ENCODE measurements around the gene LRRC75B. TPM values are rescaled to one million over a fixed set of nuclear protein-coding genes. Genes with fewer than 3 reads are reported as not detected.

LRRC75B gene
- total and polyA plus RNA-seq, 4 donors = 4.6 to 47.7 (median 10.6) TPM

GRCh38 chr22:24584871-24585411 is 7.9 kb downstream of the LRRC75B start:
- H3K4me1 ChIP-seq (ENCODE audit: control insufficient read depth in 1 of 2, insufficient read depth in 2 of 2, low read length in 2 of 2) = no peaks in the 10 kb centered on the region
- intact Hi-C loops (cut with DNase I) = no loop called here
- H3K27ac ChIP-seq (ENCODE audit: low read depth in 1 of 2, low read length in 2 of 2) = no peak overlapping the region
- 81% methylated on average over 10 of the region's 10 CpGs for WGBS, 2 donors
- no peaks in the 10 kb centered on the region for H3K27me3 ChIP-seq (ENCODE audit: control insufficient read depth in 1 of 2, insufficient read depth in 2 of 2, low read length in 1 of 2)
- DNase-seq (peak in 1 of 2 donors; percentile 68), ATAC-seq (ENCODE audit: low FRiP score) (no peak)
- H3K9me3 ChIP-seq (ENCODE audit: control insufficient read depth, low read length) = no peaks in the 10 kb centered on the region
- no peaks in the 10 kb centered on the region for H3K36me3 ChIP-seq (ENCODE audit: control insufficient read depth in 1 of 2, insufficient read depth in 2 of 2, low read length in 1 of 2)
- H3K4me3 ChIP-seq (ENCODE audit: low read length in 2 of 2) = no peak overlapping the region

GRCh38 chr22:24584166-24584790 is 8.6 kb downstream of the LRRC75B start:
- Histone ChIP-seq H3K4me3 (ENCODE audit: low read length in 2 of 2) (no peak overlapping the region), H3K9me3 (ENCODE audit: control insufficient read depth, low read length) (no peaks in the 10 kb centered on the region), H3K36me3 (ENCODE audit: control insufficient read depth in 1 of 2, insufficient read depth in 2 of 2, low read length in 1 of 2) (no peaks in the 10 kb centered on the region), H3K27me3 (ENCODE audit: control insufficient read depth in 1 of 2, insufficient read depth in 2 of 2, low read length in 1 of 2) (no peaks in the 10 kb centered on the region), H3K27ac (ENCODE audit: low read depth in 1 of 2, low read length in 2 of 2) (peak overlapping the region in 1 of 2 donors; percentile 55), H3K4me1 (ENCODE audit: control insufficient read depth in 1 of 2, insufficient read depth in 2 of 2, low read length in 2 of 2) (no peaks in the 10 kb centered on the region)
- WGBS, 2 donors = 37 to 52% methylated on average over 5 of the region's 5 CpGs
- ATAC-seq (ENCODE audit: low FRiP score) = peak; percentile 3
- intact Hi-C loops (cut with DNase I) = no loop called here
- peak in 1 of 2 donors; percentile 52 for DNase-seq

GRCh38 chr22:24583221-24584165 is 9.4 kb downstream of the LRRC75B start:
- H3K27ac ChIP-seq (ENCODE audit: low read depth in 1 of 2, low read length in 2 of 2) = peak overlapping the region in 1 of 2 donors; percentile 55
- WGBS, 2 donors = 13 to 15% methylated on average over 19 of the region's 19 CpGs
- DNase-seq = peak; percentile 48 to 81
- intact Hi-C loops (cut with DNase I) = no loop called here
- H3K4me1 ChIP-seq (ENCODE audit: control insufficient read depth in 1 of 2, insufficient read depth in 2 of 2, low read length in 2 of 2) = no peaks in the 10 kb centered on the region
- no peaks in the 10 kb centered on the region for H3K9me3 ChIP-seq (ENCODE audit: control insufficient read depth, low read length)
- no peaks in the 10 kb centered on the region for H3K27me3 ChIP-seq (ENCODE audit: control insufficient read depth in 1 of 2, insufficient read depth in 2 of 2, low read length in 1 of 2)
- ATAC-seq (ENCODE audit: low FRiP score) = peak; percentile 31
- H3K4me3 ChIP-seq (ENCODE audit: low read length in 2 of 2) = no peak overlapping the region
- H3K36me3 ChIP-seq (ENCODE audit: control insufficient read depth in 1 of 2, insufficient read depth in 2 of 2, low read length in 1 of 2) = no peaks in the 10 kb centered on the region

- no peak overlapping the region for H3K4me3 ChIP-seq (ENCODE audit: low read length in 2 of 2)
- no peak for ATAC-seq (ENCODE audit: low FRiP score)
These were observed 10.6 kb downstream of the LRRC75B start for GRCh38 chr22:24582056-24582814.

GRCh38 chr22:24580276-24580675 is 12.6 kb downstream of the LRRC75B start:
- intact Hi-C loops (cut with DNase I) = no loop called here
- ATAC-seq (ENCODE audit: low FRiP score) (no peak), DNase-seq (no peak)
- no peaks in the 10 kb centered on the region for H3K4me1 ChIP-seq (ENCODE audit: control insufficient read depth in 1 of 2, insufficient read depth in 2 of 2, low read length in 2 of 2)
- no peaks in the 10 kb centered on the region for H3K9me3 ChIP-seq (ENCODE audit: control insufficient read depth, low read length)
- no peak overlapping the region for H3K4me3 ChIP-seq (ENCODE audit: low read length in 2 of 2)
- no peak overlapping the region for H3K27ac ChIP-seq (ENCODE audit: low read depth in 1 of 2, low read length in 2 of 2)
- no peaks in the 10 kb centered on the region for H3K27me3 ChIP-seq (ENCODE audit: control insufficient read depth in 1 of 2, insufficient read depth in 2 of 2, low read length in 1 of 2)
- no peaks in the 10 kb centered on the region for H3K36me3 ChIP-seq (ENCODE audit: control insufficient read depth in 1 of 2, insufficient read depth in 2 of 2, low read length in 1 of 2)
- 82 to 92% methylated on average over 2 of the region's 2 CpGs for WGBS, 2 donors

More at GRCh38 chr22:24582056-24582814, 10.6 kb downstream of the LRRC75B start:
- 60% methylated on average over 12 of the region's 12 CpGs for WGBS, 2 donors
- Histone ChIP-seq H3K27me3 (ENCODE audit: control insufficient read depth in 1 of 2, insufficient read depth in 2 of 2, low read length in 1 of 2) (no peaks in the 10 kb centered on the region), H3K9me3 (ENCODE audit: control insufficient read depth, low read length) (no peaks in the 10 kb centered on the region), H3K36me3 (ENCODE audit: control insufficient read depth in 1 of 2, insufficient read depth in 2 of 2, low read length in 1 of 2) (no peaks in the 10 kb centered on the region), H3K27ac (ENCODE audit: low read depth in 1 of 2, low read length in 2 of 2) (no peak overlapping the region), H3K4me1 (ENCODE audit: control insufficient read depth in 1 of 2, insufficient read depth in 2 of 2, low read length in 2 of 2) (no peaks in the 10 kb centered on the region)
- DNase-seq = peak; percentile 73 to 84
- intact Hi-C loops (cut with DNase I) = no loop called here

GRCh38 chr22:24579258-24579601 is 13.6 kb downstream of the LRRC75B start:
- DNase-seq = no peak
- no peak for ATAC-seq (ENCODE audit: low FRiP score)
- WGBS, 2 donors = 56 to 68% methylated on average over 1 of the region's 1 CpG
- Histone ChIP-seq H3K4me1 (ENCODE audit: control insufficient read depth in 1 of 2, insufficient read depth in 2 of 2, low read length in 2 of 2) (no peaks in the 10 kb centered on the region), H3K27ac (ENCODE audit: low read depth in 1 of 2, low read length in 2 of 2) (no peak overlapping the region), H3K27me3 (ENCODE audit: control insufficient read depth in 1 of 2, insufficient read depth in 2 of 2, low read length in 1 of 2) (no peaks in the 10 kb centered on the region), H3K9me3 (ENCODE audit: control insufficient read depth, low read length) (no peaks in the 10 kb centered on the region), H3K4me3 (ENCODE audit: low read length in 2 of 2) (no peak overlapping the region), H3K36me3 (ENCODE audit: control insufficient read depth in 1 of 2, insufficient read depth in 2 of 2, low read length in 1 of 2) (no peaks in the 10 kb centered on the region)
- intact Hi-C loops (cut with DNase I) = no loop called here

GRCh38 chr22:24578355-24579257 is 14.3 kb downstream of the LRRC75B start:
- DNase-seq (peak in 1 of 2 donors; percentile 3), ATAC-seq (ENCODE audit: low FRiP score) (no peak)
- intact Hi-C loops (cut with DNase I) = no loop called here
- Histone ChIP-seq H3K27me3 (ENCODE audit: control insufficient read depth in 1 of 2, insufficient read depth in 2 of 2, low read length in 1 of 2) (no peaks in the 10 kb centered on the region), H3K4me1 (ENCODE audit: control insufficient read depth in 1 of 2, insufficient read depth in 2 of 2, low read length in 2 of 2) (no peaks in the 10 kb centered on the region), H3K9me3 (ENCODE audit: control insufficient read depth, low read length) (no peaks in the 10 kb centered on the region), H3K27ac (ENCODE audit: low read depth in 1 of 2, low read length in 2 of 2) (no peak overlapping the region), H3K4me3 (ENCODE audit: low read length in 2 of 2) (no peak overlapping the region), H3K36me3 (ENCODE audit: control insufficient read depth in 1 of 2, insufficient read depth in 2 of 2, low read length in 1 of 2) (no peaks in the 10 kb centered on the region)
- WGBS, 2 donors = 84% methylated on average over 8 of the region's 8 CpGs

- ATAC-seq (ENCODE audit: low FRiP score) = no peak
These were observed 16.1 kb downstream of the LRRC75B start for GRCh38 chr22:24576778-24577177.

More at GRCh38 chr22:24576778-24577177, 16.1 kb downstream of the LRRC75B start:
- Histone ChIP-seq H3K4me3 (ENCODE audit: low read length in 2 of 2) (no peak overlapping the region), H3K9me3 (ENCODE audit: control insufficient read depth, low read length) (no peaks in the 10 kb centered on the region), H3K36me3 (ENCODE audit: control insufficient read depth in 1 of 2, insufficient read depth in 2 of 2, low read length in 1 of 2) (peaks cover 0 to 4% of the 10 kb centered on the region in 2 donors), H3K27ac (ENCODE audit: low read depth in 1 of 2, low read length in 2 of 2) (no peak overlapping the region), H3K4me1 (ENCODE audit: control insufficient read depth in 1 of 2, insufficient read depth in 2 of 2, low read length in 2 of 2) (no peaks in the 10 kb centered on the region), H3K27me3 (ENCODE audit: control insufficient read depth in 1 of 2, insufficient read depth in 2 of 2, low read length in 1 of 2) (no peaks in the 10 kb centered on the region)
- intact Hi-C loops (cut with DNase I) = no loop called here
- WGBS, 2 donors = 81 to 86% methylated on average over 1 of the region's 1 CpG
- no peak for DNase-seq

Data from aorta (tissue), 5 donors.